Skeletal muscle tissue (tissue), 5 donors: ENCODE measurements around the gene DCN. TPM values are rescaled to one million over a fixed set of nuclear protein-coding genes. Genes with fewer than 3 reads are reported as not detected.

Experiments used
- H3K27ac ChIP-seq: one replicate; pipeline ENCODE4 v1.7.0; 2013; ENCODE audit warnings: mild to moderate bottlenecking, low read depth, low read length, inconsistent platforms
- H3K27me3 ChIP-seq, 3 donors: one replicate each; pipeline ENCODE4 v1.7.0; 2013; ENCODE audit warnings: low read length in 3 of 3; ENCODE audit not compliant: control insufficient read depth in 3 of 3, insufficient read depth in 3 of 3
- H3K36me3 ChIP-seq, 3 donors: one replicate each; pipeline ENCODE4 v1.7.0; 2013; ENCODE audit warnings: low read length in 3 of 3; ENCODE audit not compliant: control insufficient read depth in 3 of 3, insufficient read depth in 3 of 3
- H3K4me1 ChIP-seq, 3 donors: one replicate each; pipeline ENCODE4 v1.7.0; 2013; ENCODE audit warnings: low read length in 3 of 3, mild to moderate bottlenecking in 3 of 3; ENCODE audit not compliant: control insufficient read depth in 3 of 3, insufficient read depth in 3 of 3
- H3K4me3 ChIP-seq, 3 donors: one replicate each; pipeline ENCODE4 v1.7.0; 2013; ENCODE audit warnings: low read length in 3 of 3
- H3K9ac ChIP-seq, 3 donors: one replicate each; pipeline ENCODE4 v1.7.0; 2013; ENCODE audit warnings: low read length in 3 of 3, mild to moderate bottlenecking in 3 of 3, moderate library complexity in 2 of 3, low read depth in 1 of 3
- H3K9me3 ChIP-seq, 3 donors: one replicate each; pipeline ENCODE4 v1.7.0; 2013; ENCODE audit warnings: low read length in 3 of 3; ENCODE audit not compliant: control insufficient read depth in 3 of 3
- small RNA-seq: library from RNA; depleted of rRNA; stranded (forward); fragments of <200 nt; gene quantifications from one replicate; pipeline ENCODE3, GENCODE V24; 2014
- total RNA-seq: library from RNA; depleted of rRNA; stranded (reverse); fragments of >200 nt; gene quantifications from one replicate; pipeline ENCODE4 v1.2.3, GENCODE V29; 2014
- donor health status: Osteomylitis.

The DCN gene
- total RNA-seq, 1 donor from 2014 or later = 688 TPM

DNA sequence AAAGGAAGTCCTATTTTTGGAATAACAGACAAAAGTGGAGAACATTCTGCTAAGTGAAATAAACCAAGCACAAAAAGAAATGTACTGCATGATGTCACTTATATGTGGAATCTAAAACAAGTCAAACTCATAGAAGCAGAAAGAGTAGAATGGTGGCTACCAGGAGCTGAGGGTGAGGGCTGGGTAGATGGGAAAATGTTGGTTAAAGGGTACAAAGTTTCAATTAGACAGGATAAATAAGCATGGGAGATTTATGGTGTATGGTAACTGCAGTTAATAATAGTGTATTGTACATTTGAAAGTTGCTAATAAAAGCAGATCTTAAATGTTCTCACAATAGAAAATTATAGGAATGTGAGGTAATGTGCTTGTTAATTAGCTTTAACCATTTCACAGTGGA lies 84.2 kb downstream of the DCN start:
- no peaks in the 10 kb centered on the region for H3K9me3 ChIP-seq
- no peaks in the 10 kb centered on the region for H3K4me1 ChIP-seq
- H3K9ac ChIP-seq = no peak overlapping the region
- H3K4me3 ChIP-seq = no peak overlapping the region
- H3K36me3 ChIP-seq = no peaks in the 10 kb centered on the region
- no peak overlapping the region for H3K27ac ChIP-seq
- no peaks in the 10 kb centered on the region for H3K27me3 ChIP-seq

GRCh38 chr12:91094957-91095356 lies 87.7 kb downstream of the DCN start:
- no peak overlapping the region for H3K9ac ChIP-seq
- H3K9me3 ChIP-seq = peaks cover 0 to 1% (median 0%) of the 10 kb centered on the region in 3 donors
- no peaks in the 10 kb centered on the region for H3K36me3 ChIP-seq
- H3K4me1 ChIP-seq = no peaks in the 10 kb centered on the region
- no peaks in the 10 kb centered on the region for H3K27me3 ChIP-seq
- no peak overlapping the region for H3K4me3 ChIP-seq
- no peak overlapping the region for H3K27ac ChIP-seq

- no peaks in the 10 kb centered on the region for H3K4me1 ChIP-seq
- H3K4me3 ChIP-seq = no peak overlapping the region
- no peaks in the 10 kb centered on the region for H3K36me3 ChIP-seq
- peaks cover 0 to 2% (median 0%) of the 10 kb centered on the region in 3 donors for H3K9me3 ChIP-seq
- H3K27ac ChIP-seq = no peak overlapping the region
- no peak overlapping the region for H3K9ac ChIP-seq
- H3K27me3 ChIP-seq = no peaks in the 10 kb centered on the region
Measured at GRCh38 chr12:91094032-91094662, 88.5 kb downstream of the DCN start.

DNA sequence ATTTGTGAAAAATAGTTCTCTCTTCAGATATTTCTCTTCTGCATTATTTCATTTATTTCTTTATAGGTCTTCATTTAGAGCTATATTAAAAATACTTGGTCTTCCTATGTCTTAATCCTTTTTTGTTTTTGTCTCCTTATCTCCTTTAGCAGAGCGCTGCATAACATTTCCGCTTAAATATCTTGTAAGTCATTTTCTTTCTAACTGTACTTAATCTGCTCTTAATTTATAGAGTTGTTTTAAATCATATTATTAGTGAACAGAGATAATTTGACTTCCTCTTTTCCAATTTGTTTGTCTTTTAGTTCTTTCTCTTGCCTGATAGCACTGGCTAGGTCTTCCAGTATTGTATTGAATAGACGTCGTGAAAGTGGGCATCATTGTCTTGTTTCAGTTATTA lies 89.3 kb downstream of the DCN start:
- Histone ChIP-seq H3K27me3 (no peaks in the 10 kb centered on the region), H3K9ac (no peak overlapping the region), H3K9me3 (peaks cover 0 to 3% (median 2%) of the 10 kb centered on the region in 3 donors), H3K4me1 (no peaks in the 10 kb centered on the region), H3K36me3 (no peaks in the 10 kb centered on the region), H3K4me3 (no peak overlapping the region), H3K27ac (no peak overlapping the region)

GRCh38 chr12:91091916-91092715 lies 90.5 kb downstream of the DCN start:
- Histone ChIP-seq H3K9me3 (peaks cover 0 to 3% (median 2%) of the 10 kb centered on the region in 3 donors), H3K36me3 (no peaks in the 10 kb centered on the region)

More at GRCh38 chr12:91091916-91092715, 90.5 kb downstream of the DCN start:
- Histone ChIP-seq H3K4me3 (no peak overlapping the region), H3K9ac (no peak overlapping the region), H3K4me1 (no peaks in the 10 kb centered on the region), H3K27ac (no peak overlapping the region), H3K27me3 (no peaks in the 10 kb centered on the region)

Small RNA genes lying within 50 kb of the gene (small RNA-seq; reads per million reads assigned to genes)
- not detected for gene AC007115.1

Other genes starting within 250 kb of the DCN start
- gene CCER1, start 227.6 kb downstream of the DCN start, total RNA-seq = not detected
- gene EPYC, start 177.8 kb downstream of the DCN start, total RNA-seq = 0.52 TPM
- 56.4 TPM for gene KERA, start 124.8 kb downstream of the DCN start, total RNA-seq
- gene LUM, start 71.3 kb downstream of the DCN start, total RNA-seq = 396 TPM